Activated CD8-positive, alpha-beta memory T cell treated with anti-CD3 and anti-CD28 coated beads for 36 hours (primary cell): Measurements from ENCODE around the gene CHST11. TPM values are rescaled to one million over a fixed set of nuclear protein-coding genes. Genes with fewer than 3 reads are reported as not detected.

Experiments
- CTCF ChIA-PET: fragments of 350-600 bp; sonication (Branson Sonifier 250); formaldehyde crosslinking; loops from one replicate; lab custom pipeline; 2021; ENCODE audit warnings: antibody characterized with exemption; lab: Charles Lee
- POLR2A ChIA-PET: fragments of 350-600 bp; sonication (Branson Sonifier 250); formaldehyde crosslinking; loops from one replicate; lab custom pipeline; 2021; ENCODE audit warnings: antibody characterized with exemption; lab: Charles Lee
- total RNA-seq, 2 experiments: library from RNA; stranded (reverse); gene quantifications; one replicate each; pipeline ENCODE4 v1.2.3, GENCODE V29; 2021

Gene CHST11
- total RNA-seq, 2 experiments from 2014 or later: 43.5 to 47.0 TPM

DNA sequence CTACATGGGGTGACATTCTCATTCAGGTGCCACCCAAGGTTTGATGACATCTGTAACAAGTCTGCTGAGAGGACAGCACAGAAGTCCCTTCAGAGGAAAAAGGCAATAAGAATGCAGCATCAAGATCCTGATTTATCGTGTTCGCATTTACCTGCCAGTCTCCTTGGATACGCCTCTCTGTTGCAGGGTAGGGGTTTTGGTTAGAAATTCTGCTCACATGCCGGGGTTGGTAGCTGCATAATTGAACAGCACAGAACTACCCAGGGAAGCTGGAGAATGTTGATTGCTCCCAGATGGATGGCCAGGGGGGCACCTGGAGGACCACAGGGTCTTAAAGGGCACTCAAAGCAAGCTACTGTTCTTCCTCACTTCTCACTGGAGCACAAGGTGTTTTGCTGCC lies 31.1 kb upstream of the CHST11 start:
- CTCF ChIA-PET: interaction anchor here (0.6 to 1.3 kb wide), 2 partner anchors 26 to 44 kb away, joined by 3 read pairs; no protein-coding TSS in a partner anchor

GRCh38 chr12:104426926-104427546 lies 29.7 kb upstream of the CHST11 start:
- CTCF ChIA-PET: no interaction called here

More for the DNA sequence above, 31.1 kb upstream of the CHST11 start:
- POLR2A ChIA-PET: no interaction called here

GRCh38 chr12:104427547-104427938 lies 29.2 kb upstream of the CHST11 start:
- ChIA-PET CTCF (no interaction called here), POLR2A (no interaction called here)

More at GRCh38 chr12:104426926-104427546, 29.7 kb upstream of the CHST11 start:
- POLR2A ChIA-PET: no interaction called here

- ChIA-PET CTCF (interaction anchor here (0.6 kb wide), 1 partner anchor 10 kb away, joined by 3 read pairs; no protein-coding TSS in a partner anchor), POLR2A (no interaction called here)
Measured at GRCh38 chr12:104433061-104433460, 23.7 kb upstream of the CHST11 start.

- CTCF ChIA-PET: interaction anchor here (0.7 kb wide), 2 partner anchors 375 to 792 kb away, joined by 3 read pairs; no protein-coding TSS in a partner anchor
- POLR2A ChIA-PET: no interaction called here
Measured at GRCh38 chr12:104434129-104434528, 22.6 kb upstream of the CHST11 start.

GRCh38 chr12:104435175-104435574 lies 21.6 kb upstream of the CHST11 start:
- CTCF ChIA-PET: no interaction called here
- POLR2A ChIA-PET: no interaction called here

DNA sequence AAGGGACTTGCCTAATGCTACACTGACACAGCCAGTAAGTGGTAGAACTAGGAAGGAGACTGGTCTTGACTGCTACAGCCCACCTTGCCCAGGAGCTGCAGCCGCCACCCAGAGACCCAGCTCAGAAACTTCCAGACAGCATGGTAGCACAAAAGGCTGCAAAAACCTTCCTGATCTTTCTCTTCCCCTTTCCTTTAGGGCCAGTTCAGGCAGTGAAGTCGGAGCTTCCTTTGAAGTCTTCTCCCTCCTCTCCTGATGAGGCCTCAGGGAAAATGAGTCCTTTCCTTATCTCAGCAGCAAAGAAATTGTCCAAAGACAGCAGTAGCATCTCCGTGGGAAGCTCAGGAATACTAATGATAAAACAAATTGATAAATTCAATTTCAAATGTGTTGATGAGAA lies 21.0 kb upstream of the CHST11 start:
- ChIA-PET POLR2A (no interaction called here), CTCF (no interaction called here)

- POLR2A ChIA-PET: no interaction called here
- CTCF ChIA-PET: interaction anchor here (0.6 kb wide), 1 partner anchor 324 kb away, joined by 3 read pairs; no protein-coding TSS in a partner anchor
Measured at GRCh38 chr12:104436790-104437189, 20.0 kb upstream of the CHST11 start.

- POLR2A ChIA-PET: no interaction called here
- CTCF ChIA-PET: interaction anchor here (1.6 kb wide), 1 partner anchor 56 kb away, joined by 3 read pairs; no protein-coding TSS in a partner anchor
Measured at GRCh38 chr12:104438134-104438533, 18.6 kb upstream of the CHST11 start.

DNA sequence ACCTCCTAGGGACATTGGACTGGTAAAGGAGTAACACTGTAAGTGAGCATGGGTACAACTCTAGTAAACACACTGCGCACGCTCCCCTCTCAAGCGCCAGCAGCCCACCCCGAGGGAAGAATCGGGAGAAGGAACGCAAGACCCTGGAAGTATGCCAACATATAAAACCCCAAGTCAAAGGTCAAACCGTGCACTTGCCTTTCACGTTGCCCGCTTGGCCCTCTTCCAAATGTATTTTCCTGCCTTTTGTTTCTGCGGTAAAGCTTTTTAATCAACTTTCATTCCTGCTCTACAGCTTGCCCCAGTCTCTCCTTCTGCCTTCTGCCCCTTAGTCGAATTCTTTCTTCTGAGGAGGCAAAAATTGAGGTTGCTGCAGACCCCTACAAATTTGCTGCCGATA lies 17.6 kb upstream of the CHST11 start:
- ChIA-PET POLR2A (no interaction called here), CTCF (interaction anchor here (1.6 kb wide), 1 partner anchor 57 kb away, joined by 3 read pairs; no protein-coding TSS in a partner anchor)

GRCh38 chr12:104443008-104443407 lies 13.7 kb upstream of the CHST11 start:
- POLR2A ChIA-PET: no interaction called here
- CTCF ChIA-PET: no interaction called here

- CTCF ChIA-PET: no interaction called here
- POLR2A ChIA-PET: interaction anchor here (0.5 kb wide), 1 partner anchor 514 kb away, joined by 5 read pairs; no protein-coding TSS in a partner anchor
Measured at GRCh38 chr12:104446646-104447421, 9.9 kb upstream of the CHST11 start.

DNA sequence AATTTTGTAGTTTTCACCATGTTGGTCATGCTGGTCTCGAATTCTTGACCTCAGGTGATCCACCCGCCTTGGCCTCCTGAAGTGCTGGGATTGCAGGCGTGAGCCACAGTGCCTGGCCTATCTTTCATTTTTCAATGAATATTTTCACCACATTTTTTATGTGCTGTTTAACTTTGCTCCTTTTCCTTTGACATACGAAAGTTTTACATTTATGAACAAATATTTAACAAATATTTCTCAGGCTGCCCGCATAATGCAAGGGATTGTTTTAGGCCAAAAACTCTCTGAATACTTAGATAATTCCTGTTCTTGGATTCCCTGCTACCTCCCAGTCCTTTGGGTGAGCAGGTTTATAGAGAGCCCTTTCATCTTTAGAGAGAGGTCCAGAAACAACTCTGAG lies 8.7 kb upstream of the CHST11 start:
- CTCF ChIA-PET: no interaction called here
- POLR2A ChIA-PET: no interaction called here

DNA sequence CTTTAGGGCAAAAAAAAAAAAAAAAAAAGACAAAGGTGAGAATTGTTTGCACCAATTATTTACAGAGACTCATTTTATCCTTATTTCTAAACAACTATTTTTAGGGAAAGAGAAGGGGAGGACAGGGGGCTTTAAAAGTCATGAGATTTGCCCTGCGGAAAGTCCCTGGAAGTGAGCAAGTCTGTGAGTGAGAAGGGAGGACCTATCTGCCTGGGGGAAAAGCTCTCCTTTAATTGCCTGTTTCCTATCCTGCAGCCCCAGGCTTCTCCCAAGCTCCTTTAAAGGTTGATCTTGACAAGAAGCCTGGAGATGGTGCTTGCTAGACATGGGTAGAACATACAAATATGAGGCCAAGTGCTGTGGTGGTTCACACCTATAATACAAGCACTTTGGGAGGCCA lies 8.3 kb upstream of the CHST11 start:
- CTCF ChIA-PET: no interaction called here
- POLR2A ChIA-PET: no interaction called here

- CTCF ChIA-PET: no interaction called here
- POLR2A ChIA-PET: no interaction called here
Measured at GRCh38 chr12:104450700-104451099, 6.0 kb upstream of the CHST11 start.

DNA sequence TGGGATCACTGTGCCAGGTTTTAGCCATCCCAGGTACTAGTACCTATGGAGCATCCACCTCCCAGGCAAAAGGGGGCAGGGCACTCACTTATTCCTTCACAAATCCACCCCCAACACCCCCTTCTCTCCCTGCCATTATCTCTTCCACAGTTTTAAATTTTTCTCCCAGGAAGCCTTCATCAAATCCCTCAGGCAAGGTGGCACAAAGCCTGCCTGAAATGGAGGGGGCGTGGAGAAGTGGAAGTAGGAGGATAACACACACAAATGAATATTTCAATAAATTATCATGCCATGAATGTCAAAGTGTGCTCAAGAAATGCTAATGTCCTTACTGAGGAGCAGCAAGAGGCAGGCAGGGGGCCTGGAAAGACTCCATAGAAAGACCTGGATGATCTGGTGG lies 4.7 kb upstream of the CHST11 start:
- ChIA-PET CTCF (interaction anchor here (1.2 kb wide), 1 partner anchor 70 kb away, joined by 3 read pairs; no protein-coding TSS in a partner anchor), POLR2A (no interaction called here)

- POLR2A ChIA-PET: interaction anchor here (0.6 kb wide), 1 partner anchor 378 kb away, joined by 3 read pairs; no protein-coding TSS in a partner anchor
Measured at GRCh38 chr12:104453133-104453532, 3.6 kb upstream of the CHST11 start.

DNA sequence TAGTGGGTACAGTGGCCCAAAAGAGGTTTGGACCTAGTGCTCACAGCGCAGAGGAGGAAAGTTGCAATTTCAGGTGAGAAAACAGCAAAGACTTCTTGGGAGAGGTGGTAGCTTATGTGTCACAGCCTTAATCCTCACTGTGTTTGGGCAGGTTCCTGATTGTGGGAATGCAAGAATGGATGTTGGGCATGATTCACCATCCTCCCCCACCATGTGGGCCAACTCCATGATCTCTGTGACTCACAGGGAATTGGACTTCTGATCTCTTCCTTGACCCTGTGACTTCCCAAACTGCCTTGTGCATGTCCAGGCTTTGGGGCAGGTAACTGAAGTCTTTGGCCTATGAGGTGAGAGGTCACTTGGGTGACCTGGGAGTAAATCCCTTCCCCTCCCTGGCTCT lies 1.8 kb upstream of the CHST11 start:
- ChIA-PET CTCF (no interaction called here), POLR2A (no interaction called here)

More at GRCh38 chr12:104453133-104453532, 3.6 kb upstream of the CHST11 start:
- CTCF ChIA-PET: no interaction called here

DNA sequence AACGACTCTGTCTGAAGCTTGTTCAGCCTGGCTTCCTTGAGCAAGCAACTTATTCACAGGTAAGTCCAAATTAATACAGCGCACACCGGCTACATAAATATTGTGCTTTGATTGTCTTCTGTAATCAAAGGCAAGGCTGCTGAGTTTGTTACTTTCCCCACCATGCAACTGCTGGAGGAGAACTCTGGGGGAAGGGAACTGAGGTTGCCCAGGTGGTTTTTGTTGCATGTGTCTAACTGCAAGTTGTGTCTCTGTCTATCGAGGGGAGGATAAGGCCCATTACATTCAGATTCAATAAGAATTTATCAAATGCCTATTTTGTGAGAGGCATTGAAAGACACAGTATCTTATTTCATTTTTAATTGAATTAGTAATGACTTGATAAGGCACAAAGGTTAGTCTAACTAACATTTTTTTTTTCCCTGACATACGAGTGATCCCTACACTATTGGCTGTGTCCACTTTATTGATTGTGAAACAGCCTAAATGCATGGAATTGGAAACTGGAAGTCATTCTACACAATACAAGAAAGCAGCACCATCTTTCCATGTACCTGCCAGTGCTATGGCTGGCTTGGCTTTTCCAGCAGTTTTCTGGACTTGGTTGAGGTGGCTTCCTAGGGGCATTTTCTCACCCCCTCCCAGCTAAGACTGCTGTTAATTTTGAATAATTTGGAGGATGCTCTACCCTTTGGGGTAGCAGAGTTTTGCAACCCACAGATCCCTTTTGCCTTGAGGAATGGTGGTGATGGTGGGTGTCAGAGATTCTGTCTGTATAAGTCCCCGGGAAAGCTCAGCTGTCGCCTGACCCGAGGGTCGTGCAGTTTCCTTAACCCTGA lies 951 bp upstream of the CHST11 start:
- CTCF ChIA-PET: interaction anchor here (0.8 to 2.2 kb wide), 4 partner anchors 38 to 127 kb away, joined by 3 to 7 read pairs (median 4); no protein-coding TSS in a partner anchor
- POLR2A ChIA-PET: interaction anchor here (0.6 to 2.3 kb wide), 4 partner anchors 38 to 308 kb away, joined by 3 to 11 read pairs (median 4); no protein-coding TSS in a partner anchor
